COLO668 (cell line): ENCODE measurements around the gene AMOTL2.

Experiments
- DNase-seq: peaks from one replicate; lab custom pipeline; 2025; ENCODE audit not compliant: unreplicated experiment; lab: John Stamatoyannopoulos, UW

AMOTL2 gene

GRCh38 chr3:134317106-134317947, 56.9 kb downstream of the AMOTL2 start:
- DNase-seq = no peak

GRCh38 chr3:134315286-134316106, 58.8 kb downstream of the AMOTL2 start:
- DNase-seq = no peak

DNA sequence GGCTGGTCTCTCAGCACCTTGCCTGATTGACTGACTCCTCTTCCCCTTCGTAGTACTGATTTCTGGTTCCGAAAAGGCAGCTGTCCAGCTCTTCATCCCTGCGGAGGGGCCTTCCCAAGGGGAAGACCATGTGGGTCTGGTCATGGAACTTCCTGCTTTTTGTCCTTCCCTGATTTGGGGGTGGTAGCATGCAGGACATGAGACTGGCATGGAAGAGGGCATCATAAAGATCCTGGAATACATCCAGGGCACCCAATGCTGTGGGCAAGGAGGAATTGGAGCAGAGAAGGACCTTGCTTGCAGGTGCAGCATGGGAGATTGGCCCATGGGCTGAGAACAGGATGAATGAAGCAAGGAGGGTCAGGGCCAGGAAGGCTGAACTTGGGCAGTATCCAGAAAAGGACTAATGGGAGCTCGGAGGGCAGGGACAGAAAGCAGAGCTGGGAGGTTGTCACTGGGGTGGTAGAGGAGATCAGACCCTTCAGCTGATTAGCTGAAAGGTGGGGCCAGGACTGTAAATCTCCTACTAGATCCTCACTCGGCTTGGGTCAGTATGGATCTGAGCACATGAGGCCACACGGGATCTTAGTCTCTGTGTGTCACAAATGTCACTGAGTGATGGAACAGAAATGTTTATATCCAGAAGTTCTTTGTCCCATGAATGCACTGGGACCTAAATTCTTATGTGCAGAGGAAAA, 59.5 kb downstream of the AMOTL2 start:
- DNase-seq = no peak

DNA sequence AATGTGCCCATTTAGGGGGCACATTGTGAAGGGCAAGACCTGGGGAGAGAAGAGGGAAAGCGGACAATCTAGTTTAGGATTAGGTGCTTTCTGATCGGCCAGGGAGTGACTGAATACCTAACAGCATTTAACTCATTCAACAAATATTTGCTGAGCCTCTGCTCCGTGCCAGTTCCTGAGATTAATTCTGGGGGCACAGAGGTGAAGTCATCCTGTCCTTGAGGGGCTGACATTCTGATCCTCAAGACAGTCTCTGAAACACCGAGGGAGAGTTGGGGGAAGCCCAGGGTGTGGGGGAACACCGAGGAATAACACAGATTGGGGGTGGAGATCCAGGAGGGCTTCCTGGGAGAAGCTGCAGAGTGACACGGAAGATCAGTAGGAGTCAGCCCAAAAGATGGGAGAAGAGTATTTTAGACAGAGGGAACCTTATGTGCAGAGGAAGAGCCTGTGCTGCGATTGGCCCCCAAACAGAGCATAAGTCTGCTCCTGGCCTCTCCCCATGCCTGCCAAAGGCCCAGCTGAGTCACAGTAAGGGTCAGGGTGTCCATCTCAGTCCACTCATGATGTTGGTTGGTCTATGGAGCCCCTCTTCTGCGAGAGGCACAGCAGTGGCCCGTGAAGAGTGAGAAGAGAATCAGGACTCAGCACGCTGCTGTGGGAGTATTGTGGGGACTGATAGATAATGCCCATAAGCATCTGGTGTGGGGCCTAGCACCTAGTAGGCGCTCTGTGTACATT, 60.2 kb downstream of the AMOTL2 start:
- no peak for DNase-seq

DNA sequence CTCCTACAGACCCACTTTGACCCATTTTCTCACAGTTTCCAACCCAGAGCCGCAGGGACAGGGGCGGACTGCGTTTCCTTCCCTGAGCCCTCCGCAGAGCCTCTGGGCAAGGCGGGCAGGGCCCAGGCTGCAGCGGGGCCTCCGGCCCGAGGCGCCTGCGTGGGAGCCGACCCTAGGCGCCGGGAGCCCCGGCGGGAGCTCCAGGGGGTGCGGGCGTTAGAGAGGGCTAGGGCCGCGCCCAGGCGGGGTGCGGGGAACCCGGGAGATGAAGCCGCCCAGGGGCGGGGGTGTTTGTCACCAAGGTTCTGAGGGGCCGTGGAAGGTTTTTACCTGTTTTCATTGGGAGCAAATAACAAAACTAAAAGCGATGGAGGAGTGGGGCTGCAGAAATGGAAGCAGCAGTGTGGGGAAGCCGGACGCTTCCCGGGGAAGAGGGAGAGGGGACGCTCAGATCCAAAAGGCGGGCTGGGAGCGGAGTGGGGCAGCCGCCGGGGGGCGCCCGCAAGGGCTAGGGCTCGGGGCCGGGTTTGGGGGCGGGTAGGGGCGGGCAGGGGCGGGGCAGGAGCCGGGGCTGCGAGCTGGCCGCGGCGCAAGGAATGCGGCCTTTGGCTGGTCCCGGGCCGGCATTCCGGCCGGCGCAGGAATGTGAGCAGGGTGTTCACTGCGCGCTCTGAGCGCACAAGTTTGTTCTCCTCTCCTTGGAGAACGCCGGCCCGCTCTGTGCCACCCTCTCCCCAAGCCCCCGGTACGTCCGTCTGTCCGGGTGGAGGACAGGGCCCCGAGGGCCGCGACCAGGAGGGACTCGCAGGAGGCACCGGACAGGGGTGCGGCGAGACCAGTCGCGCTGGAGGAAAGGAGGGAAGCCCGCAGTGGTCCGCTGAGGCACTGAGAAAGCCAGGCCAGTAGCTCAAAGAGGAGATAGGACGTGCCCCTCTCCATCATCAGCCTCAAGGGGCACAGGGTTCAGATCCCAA, 61.1 kb downstream of the AMOTL2 start:
- no peak for DNase-seq

- no peak for DNase-seq
Measured at GRCh38 chr3:134312072-134312872, 62.0 kb downstream of the AMOTL2 start.

DNA sequence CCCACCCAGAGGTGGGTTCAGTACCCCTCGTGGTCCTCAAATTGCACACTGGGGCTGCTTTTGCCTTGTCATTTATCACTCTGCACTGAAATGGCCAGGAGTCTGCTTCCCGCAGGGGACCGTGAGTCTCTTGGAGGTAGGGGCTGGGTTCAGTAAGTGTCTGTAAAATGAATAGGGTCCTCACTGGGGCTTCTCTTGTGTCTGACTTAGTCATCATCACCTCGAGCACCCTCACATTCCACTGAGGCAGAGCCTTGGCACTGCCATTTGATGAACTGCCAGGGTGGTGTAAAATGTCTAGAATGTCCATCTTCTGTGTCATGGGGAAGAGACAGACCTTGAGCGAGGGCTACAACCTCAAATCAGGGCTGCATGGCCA, 62.6 kb downstream of the AMOTL2 start:
- no peak for DNase-seq

DNA sequence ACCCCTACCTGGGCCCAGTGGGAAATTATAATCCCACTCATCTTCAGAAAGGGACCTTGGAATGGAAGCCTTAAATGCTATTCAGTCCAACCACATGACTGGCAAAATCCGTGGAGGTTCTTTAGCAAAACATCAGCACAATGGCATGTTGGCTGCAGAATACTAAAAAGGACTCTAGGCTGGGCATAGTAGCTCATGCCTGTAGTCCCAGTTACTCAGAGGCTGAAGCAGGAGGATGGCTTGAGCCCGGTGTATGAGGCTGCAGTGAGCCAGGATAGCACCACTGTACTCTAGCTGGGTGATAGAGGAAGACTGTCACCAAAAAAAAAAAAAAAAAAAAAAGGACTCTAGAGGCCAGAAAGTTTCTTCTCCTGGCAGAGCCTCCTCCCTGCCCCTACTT, 63.0 kb downstream of the AMOTL2 start:
- DNase-seq = no peak

- no peak for DNase-seq
Measured at GRCh38 chr3:134309987-134310700, 64.1 kb downstream of the AMOTL2 start.

GRCh38 chr3:134308350-134308891, 65.8 kb downstream of the AMOTL2 start:
- peak; percentile 54 for DNase-seq

GRCh38 chr3:134307425-134307824, 66.8 kb downstream of the AMOTL2 start:
- no peak for DNase-seq

GRCh38 chr3:134306320-134306719, 67.9 kb downstream of the AMOTL2 start:
- no peak for DNase-seq
